Prostate gland (tissue), 2 donors: Measurements from ENCODE around the gene OLFML2B.

ENCODE experiments used
- CTCF ChIP-seq, 4 experiments: fragments of 200-600 bp in 2 of 4; fragments of 450-650 bp in 2 of 4; sonication (generic) in 2 of 4; IDR thresholded peaks; 1 replicate in 3 of 4; 2 replicates in 1 of 4; pipeline ENCODE4 v1.5.1; 2016 to 2019; ENCODE audit warnings: antibody characterized with exemption in 4 of 4, mild to moderate bottlenecking in 2 of 4, moderate library complexity in 2 of 4
- POLR2A ChIP-seq: fragments of 450-650 bp; IDR thresholded peaks from one replicate; pipeline ENCODE4 v1.6.1; 2016; ENCODE audit warnings: antibody characterized with exemption, mild to moderate bottlenecking

DNA sequence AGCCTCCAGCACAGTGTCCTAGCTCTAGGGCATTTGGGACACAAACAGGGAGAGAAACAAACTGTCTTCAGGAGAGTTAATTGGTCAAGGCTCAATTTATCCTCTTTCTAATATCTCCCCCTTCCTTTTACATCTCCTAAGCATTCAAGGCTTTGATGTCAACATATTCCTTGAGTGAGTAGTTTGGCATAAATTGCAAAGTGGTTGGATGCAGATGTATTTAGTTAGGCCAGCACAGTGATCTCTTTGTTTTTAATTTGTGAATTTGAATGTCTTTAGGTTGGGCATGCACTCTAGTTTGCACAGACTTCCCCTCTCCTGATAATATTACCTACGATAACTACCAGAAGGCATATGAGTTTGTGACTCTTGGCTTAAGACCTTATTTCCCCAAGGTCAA, 12.5 kb upstream of the OLFML2B start:
- TF ChIP-seq POLR2A (no peak), CTCF (IDR thresholded peaks at IDR 0.05) (no peak)
